ENCODE measurements around the gene TPSB2.

The TPSB2 gene

GRCh38 chr16:1218061-1218929, 11.7 kb downstream of the TPSB2 start:
- DNase-seq: no peak

GRCh38 chr16:1217526-1217925, 12.5 kb downstream of the TPSB2 start:
- DNase-seq: no peak

GRCh38 chr16:1216681-1217400, 13.1 kb downstream of the TPSB2 start:
- no peak for DNase-seq

GRCh38 chr16:1216296-1216619, 13.7 kb downstream of the TPSB2 start:
- DNase-seq: no peak

GRCh38 chr16:1215574-1216295, 14.2 kb downstream of the TPSB2 start:
- DNase-seq: no peak

GRCh38 chr16:1214719-1215118, 15.3 kb downstream of the TPSB2 start:
- DNase-seq: no peak

GRCh38 chr16:1213796-1214372, 16.1 kb downstream of the TPSB2 start:
- no peak for DNase-seq

- DNase-seq: no peak
Measured at GRCh38 chr16:1213231-1213630, 16.8 kb downstream of the TPSB2 start.

- DNase-seq: no peak
Measured at GRCh38 chr16:1212616-1213194, 17.3 kb downstream of the TPSB2 start.

- DNase-seq: no peak
Measured at GRCh38 chr16:1211451-1212268, 18.3 kb downstream of the TPSB2 start.

GRCh38 chr16:1210461-1210860, 19.5 kb downstream of the TPSB2 start:
- no peak for DNase-seq

GRCh38 chr16:1209081-1209480, 20.9 kb downstream of the TPSB2 start:
- DNase-seq: no peak

- DNase-seq: peak; percentile 8
Measured at GRCh38 chr16:1208239-1208830, 21.6 kb downstream of the TPSB2 start.

GRCh38 chr16:1206786-1207185, 23.2 kb downstream of the TPSB2 start:
- DNase-seq: peak; percentile 31

- DNase-seq: no peak
Measured at GRCh38 chr16:1206326-1206725, 23.7 kb downstream of the TPSB2 start.

- DNase-seq: no peak
Measured at GRCh38 chr16:1204933-1205332, 25.1 kb downstream of the TPSB2 start.

GRCh38 chr16:1202274-1202673, 27.7 kb downstream of the TPSB2 start:
- no peak for DNase-seq

GRCh38 chr16:1201444-1201843, 28.5 kb downstream of the TPSB2 start:
- no peak for DNase-seq

- DNase-seq: no peak
Measured at GRCh38 chr16:1200014-1200627, 29.9 kb downstream of the TPSB2 start.

GRCh38 chr16:1199347-1200013, 30.5 kb downstream of the TPSB2 start:
- DNase-seq: no peak
